Neural progenitor cell (in vitro differentiated cells): Measurements from ENCODE around the gene LZTS2.

Source experiments
- EZH2 ChIP-seq: fragments of 200-600 bp; sonication (generic); IDR thresholded peaks from 2 replicates; pipeline ENCODE4 v1.6.1; 2017; ENCODE audit warnings: antibody characterized with exemption, mild to moderate bottlenecking, moderate library complexity
- EZH2phosphoT487 ChIP-seq: fragments of 200-600 bp; sonication (generic); IDR thresholded peaks from 2 replicates; pipeline ENCODE4 v1.6.1; 2017; ENCODE audit warnings: antibody characterized with exemption
- TF ChIP-seq, protein P1 (sequence below): fragments of 200-600 bp; sonication (generic); IDR thresholded peaks from 2 replicates; pipeline ENCODE4 v1.5.1; 2017; ENCODE audit warnings: antibody characterized with exemption, mild to moderate bottlenecking

GRCh38 chr10:101013365-101013825, 13.8 kb downstream of the LZTS2 start:
- TF ChIP-seq EZH2 = no peak
- TF ChIP-seq, protein P1, sequence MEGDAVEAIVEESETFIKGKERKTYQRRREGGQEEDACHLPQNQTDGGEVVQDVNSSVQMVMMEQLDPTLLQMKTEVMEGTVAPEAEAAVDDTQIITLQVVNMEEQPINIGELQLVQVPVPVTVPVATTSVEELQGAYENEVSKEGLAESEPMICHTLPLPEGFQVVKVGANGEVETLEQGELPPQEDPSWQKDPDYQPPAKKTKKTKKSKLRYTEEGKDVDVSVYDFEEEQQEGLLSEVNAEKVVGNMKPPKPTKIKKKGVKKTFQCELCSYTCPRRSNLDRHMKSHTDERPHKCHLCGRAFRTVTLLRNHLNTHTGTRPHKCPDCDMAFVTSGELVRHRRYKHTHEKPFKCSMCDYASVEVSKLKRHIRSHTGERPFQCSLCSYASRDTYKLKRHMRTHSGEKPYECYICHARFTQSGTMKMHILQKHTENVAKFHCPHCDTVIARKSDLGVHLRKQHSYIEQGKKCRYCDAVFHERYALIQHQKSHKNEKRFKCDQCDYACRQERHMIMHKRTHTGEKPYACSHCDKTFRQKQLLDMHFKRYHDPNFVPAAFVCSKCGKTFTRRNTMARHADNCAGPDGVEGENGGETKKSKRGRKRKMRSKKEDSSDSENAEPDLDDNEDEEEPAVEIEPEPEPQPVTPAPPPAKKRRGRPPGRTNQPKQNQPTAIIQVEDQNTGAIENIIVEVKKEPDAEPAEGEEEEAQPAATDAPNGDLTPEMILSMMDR = no peak
- no peak for TF ChIP-seq EZH2phosphoT487
